Neuronal stem cell (in vitro differentiated cells): ENCODE data around the gene GPER1.
"Not testable (repeated sequence)": the region's sequence is repeated elsewhere in the genome, so short reads cannot be mapped to it uniquely, and the experiment has no call there.

Experiments used
- DNase-seq: peaks from one replicate; pipeline ENCODE4 v3.0.0-alpha.2; 2013; ENCODE audit warnings: low spot score
- H2AFZ ChIP-seq: one replicate; pipeline ENCODE4 v1.6.1; 2013; ENCODE audit warnings: mild to moderate bottlenecking, low read length, inconsistent platforms
- H2AK5ac ChIP-seq: 2 replicates; pipeline ENCODE4 v1.6.1; 2013; ENCODE audit warnings: low read depth, mild to moderate bottlenecking, inconsistent platforms, low read length, moderate library complexity, mixed read lengths
- H2BK120ac ChIP-seq: 2 replicates; pipeline ENCODE4 v1.6.1; 2013; ENCODE audit warnings: low read depth, mild to moderate bottlenecking, inconsistent platforms, low read length, moderate library complexity, mixed read lengths
- H2BK12ac ChIP-seq: one replicate; pipeline ENCODE4 v1.6.1; 2013; ENCODE audit warnings: low read length, inconsistent platforms
- H2BK15ac ChIP-seq: 2 replicates; pipeline ENCODE4 v1.6.1; 2013; ENCODE audit warnings: mild to moderate bottlenecking, low read length, inconsistent platforms, mixed read lengths
- H2BK5ac ChIP-seq: one replicate; pipeline ENCODE4 v1.6.1; 2013; ENCODE audit warnings: inconsistent platforms, mild to moderate bottlenecking, low read length, moderate library complexity
- H3K14ac ChIP-seq: one replicate; pipeline ENCODE4 v1.6.1; 2013; ENCODE audit warnings: low read length, inconsistent platforms
- H3K18ac ChIP-seq: 2 replicates; pipeline ENCODE4 v1.6.1; 2013; ENCODE audit warnings: low read length, inconsistent platforms
- H3K23ac ChIP-seq: 2 replicates; pipeline ENCODE4 v1.6.1; 2013; ENCODE audit warnings: low read depth, mild to moderate bottlenecking, mixed read lengths, low read length, inconsistent platforms; ENCODE audit not compliant: poor library complexity
- H3K27ac ChIP-seq: replicated peaks from 3 replicates; pipeline ENCODE4 v1.5.1; 2013; ENCODE audit warnings: low read length, inconsistent platforms
- H3K27me3 ChIP-seq, 3 experiments: 2 replicates each; pipeline ENCODE4 v1.6.1; 2013; ENCODE audit warnings: low read length in 3 of 3, mild to moderate bottlenecking in 2 of 3, inconsistent platforms in 1 of 3, low read depth in 1 of 3, mixed read lengths in 1 of 3, moderate library complexity in 1 of 3; ENCODE audit not compliant: control insufficient read depth in 3 of 3, insufficient read depth in 3 of 3
- H3K36me3 ChIP-seq, 2 donors: replicated peaks in 1 of 2; 2 replicates each; pipeline ENCODE4 v1.6.1; 2013; ENCODE audit warnings: low read length in 2 of 2; ENCODE audit not compliant: control insufficient read depth in 2 of 2, insufficient read depth in 2 of 2
- H3K4ac ChIP-seq: 2 replicates; pipeline ENCODE4 v1.6.1; 2013; ENCODE audit warnings: inconsistent platforms, mild to moderate bottlenecking, low read length, moderate library complexity
- H3K4me1 ChIP-seq, 2 donors: 1 replicate in 1 of 2; 2 replicates in 1 of 2; pipeline ENCODE4 v1.6.1; 2013; ENCODE audit warnings: low read length in 2 of 2, low read depth in 1 of 2; ENCODE audit not compliant: control insufficient read depth in 2 of 2, insufficient read depth in 1 of 2
- H3K4me2 ChIP-seq: one replicate; pipeline ENCODE4 v1.6.1; 2013; ENCODE audit warnings: mild to moderate bottlenecking, low read length, inconsistent platforms; ENCODE audit not compliant: insufficient read depth, poor library complexity, severe bottlenecking
- H3K4me3 ChIP-seq, 2 donors: 2 replicates each; pipeline ENCODE4 v1.5.1; 2013; ENCODE audit warnings: low read length in 2 of 2, mild to moderate bottlenecking in 2 of 2, inconsistent platforms in 1 of 2, moderate library complexity in 1 of 2
- H3K79me1 ChIP-seq: one replicate; pipeline ENCODE4 v1.6.1; 2013; ENCODE audit warnings: low read depth, mild to moderate bottlenecking, inconsistent platforms, low read length, moderate library complexity
- H3K9ac ChIP-seq: one replicate; pipeline ENCODE4 v1.6.1; 2013; ENCODE audit warnings: mild to moderate bottlenecking, low read depth, low read length, inconsistent platforms; ENCODE audit not compliant: poor library complexity
- H3K9me3 ChIP-seq, 2 donors: replicated peaks in 1 of 2; 2 replicates each; pipeline versions ENCODE3 to v1.6.1; 2013; ENCODE audit warnings: low read length in 2 of 2, mild to moderate bottlenecking in 2 of 2, inconsistent platforms in 1 of 2, low read depth in 1 of 2, mixed read lengths in 1 of 2, moderate library complexity in 1 of 2; ENCODE audit not compliant: control insufficient read depth in 2 of 2, insufficient read depth in 1 of 2
- H4K8ac ChIP-seq: one replicate; pipeline ENCODE4 v1.6.1; 2013; ENCODE audit warnings: low read depth, mild to moderate bottlenecking, inconsistent platforms, low read length, moderate library complexity
- H4K91ac ChIP-seq: one replicate; pipeline ENCODE4 v1.6.1; 2013; ENCODE audit warnings: low read length, low read depth, mild to moderate bottlenecking, inconsistent platforms; ENCODE audit not compliant: poor library complexity
- WGBS, 2 donors: extraction: QIAGEN DNeasy Blood & Tissue Kit; methylation state at CpG; one replicate each; pipeline ENCODE4 v1.1.7; 2013; ENCODE audit warnings: missing lambda C conversion rate in 2 of 2, mixed read lengths in 1 of 2; ENCODE audit not compliant: insufficient read length in 2 of 2, insufficient replicate concordance in 1 of 2; ENCODE audit errors: extremely low coverage in 2 of 2; 5-methylcytosine and 5-hydroxymethylcytosine counted together

GPER1 gene

DNA sequence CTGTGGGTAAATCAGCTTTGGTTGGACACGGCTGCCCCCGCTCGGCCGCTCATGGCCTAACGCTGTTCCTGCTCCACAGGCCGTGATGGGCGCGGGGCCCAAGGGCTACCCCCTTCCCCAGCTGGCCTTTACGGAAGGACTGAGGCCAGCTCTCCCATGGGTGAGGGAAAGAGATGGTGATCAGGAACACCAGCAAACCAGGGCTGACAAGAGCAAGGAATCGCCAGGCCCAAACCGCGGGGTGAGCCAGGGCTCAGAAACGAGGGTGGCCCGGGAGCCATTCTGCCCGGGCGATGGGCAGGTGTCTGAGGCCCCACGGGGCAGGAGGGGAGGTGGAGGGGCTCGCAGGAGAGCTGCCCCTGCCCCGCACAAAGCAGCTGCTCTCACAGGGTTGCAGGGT is 26.6 kb downstream of the GPER1 start:
- no peaks in the 10 kb centered on the region for H3K9me3 ChIP-seq
- H2AFZ ChIP-seq: no peak overlapping the region
- no peak overlapping the region for H2BK120ac ChIP-seq
- H3K4me1 ChIP-seq: no peaks in the 10 kb centered on the region
- H4K8ac ChIP-seq: no peak overlapping the region
- no peak overlapping the region for H3K14ac ChIP-seq
- no peak overlapping the region for H3K4ac ChIP-seq
- no peak overlapping the region for H2BK15ac ChIP-seq
- WGBS, 2 donors: no CpG with 5 or more reads among the region's 19 CpGs
- H3K27me3 ChIP-seq: no peaks in the 10 kb centered on the region
- H3K36me3 ChIP-seq: peaks cover 8 to 13% of the 10 kb centered on the region in 2 donors
- no peak overlapping the region for H3K4me2 ChIP-seq
- peak overlapping the region; percentile 44 for H2BK5ac ChIP-seq
- H3K9ac ChIP-seq: no peak overlapping the region
- peaks cover 18% of the 10 kb centered on the region for H3K79me1 ChIP-seq
- no peak overlapping the region for H2BK12ac ChIP-seq
- DNase-seq: no peak
- no peak overlapping the region for H3K4me3 ChIP-seq
- no peak overlapping the region for H3K18ac ChIP-seq
- no peak overlapping the region for H3K27ac ChIP-seq
- H4K91ac ChIP-seq: no peak overlapping the region
- no peak overlapping the region for H2AK5ac ChIP-seq
- no peak overlapping the region for H3K23ac ChIP-seq

DNA sequence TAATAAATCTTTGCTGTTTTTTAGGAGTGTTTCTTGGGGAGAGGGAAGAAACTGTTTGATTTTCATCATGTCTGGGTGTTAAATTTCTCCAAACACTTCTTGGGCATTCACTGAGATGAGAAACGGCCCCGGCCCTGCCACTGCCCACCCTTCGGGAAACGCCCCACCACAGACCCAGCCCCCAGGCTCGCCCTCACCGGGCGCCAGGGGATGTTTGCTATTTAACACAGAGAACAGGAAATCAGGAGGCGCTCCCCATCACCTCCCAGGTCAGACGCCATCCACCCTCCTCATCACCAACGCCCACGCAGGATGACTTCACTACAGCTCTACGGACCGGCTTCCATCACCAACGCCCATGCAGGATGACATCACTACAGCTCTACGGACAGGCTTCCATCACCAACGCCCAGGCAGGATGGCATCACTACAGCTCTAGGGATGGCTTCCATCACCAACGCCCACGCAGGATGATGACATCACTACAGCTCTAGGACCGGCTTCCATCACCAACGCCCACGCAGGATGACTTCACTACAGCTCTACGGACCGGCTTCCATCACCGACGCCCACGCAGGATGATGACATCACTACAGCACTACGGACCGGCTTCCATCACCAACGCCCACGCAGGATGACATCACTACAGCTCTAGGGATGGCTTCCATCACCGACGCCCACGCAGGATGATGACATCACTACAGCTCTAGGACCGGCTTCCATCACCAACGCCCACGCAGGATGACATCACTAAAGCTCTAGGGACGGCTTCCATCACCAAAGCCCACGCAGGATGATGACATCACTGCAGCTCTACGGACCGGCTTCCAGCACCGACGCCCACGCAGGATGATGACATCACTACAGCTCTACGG is 27.5 kb downstream of the GPER1 start:
- not testable (repeated sequence) for H3K9ac ChIP-seq, H3K4me1 ChIP-seq, H4K91ac ChIP-seq, H3K23ac ChIP-seq, H2AK5ac ChIP-seq, H2BK12ac ChIP-seq, H3K9me3 ChIP-seq, H4K8ac ChIP-seq, H2AFZ ChIP-seq, H3K14ac ChIP-seq, H2BK5ac ChIP-seq, H2BK15ac ChIP-seq, H3K27me3 ChIP-seq, DNase-seq, H3K4me2 ChIP-seq, H3K18ac ChIP-seq, H3K4ac ChIP-seq, H3K27ac ChIP-seq, H2BK120ac ChIP-seq
- peaks cover 15% of the 10 kb centered on the region for H3K79me1 ChIP-seq
- H3K4me3 ChIP-seq: peak overlapping the region in 1 of 2 donors; percentile 22
- no CpG with 5 or more reads among the region's 44 CpGs for WGBS, 2 donors
- H3K36me3 ChIP-seq: peaks cover 8 to 13% of the 10 kb centered on the region in 2 donors

DNA sequence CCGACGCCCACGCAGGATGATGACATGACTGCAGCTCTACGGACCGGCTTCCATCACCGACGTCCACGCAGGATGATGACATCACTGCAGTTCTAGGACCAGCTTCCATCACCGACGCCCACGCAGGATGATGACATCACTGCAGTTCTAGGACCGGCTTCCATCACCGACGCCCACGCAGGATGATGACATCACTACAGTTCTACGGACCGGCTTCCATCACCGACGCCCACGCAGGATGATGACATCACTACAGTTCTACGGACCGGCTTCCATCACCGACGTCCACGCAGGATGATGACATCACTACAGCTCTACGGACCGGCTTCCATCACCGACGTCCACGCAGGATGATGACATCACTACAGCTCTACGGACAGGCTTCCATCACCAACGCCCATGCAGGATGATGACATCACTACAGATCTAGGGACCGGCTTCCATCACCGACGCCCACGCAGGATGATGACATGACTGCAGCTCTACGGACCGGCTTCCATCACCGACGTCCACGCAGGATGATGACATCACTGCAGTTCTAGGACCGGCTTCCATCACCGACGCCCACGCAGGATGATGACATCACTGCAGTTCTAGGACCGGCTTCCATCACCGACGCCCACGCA is 28.6 kb downstream of the GPER1 start:
- H2AK5ac ChIP-seq, H2BK12ac ChIP-seq, H2BK15ac ChIP-seq, H3K9me3 ChIP-seq, H3K4me3 ChIP-seq, DNase-seq, H3K9ac ChIP-seq, H2BK120ac ChIP-seq, H3K14ac ChIP-seq, H2BK5ac ChIP-seq, H2AFZ ChIP-seq, H3K4me1 ChIP-seq, H3K27ac ChIP-seq, H3K23ac ChIP-seq, H3K27me3 ChIP-seq, H3K4me2 ChIP-seq, H3K18ac ChIP-seq, H4K8ac ChIP-seq, H3K4ac ChIP-seq, H4K91ac ChIP-seq: not testable (repeated sequence)
- H3K79me1 ChIP-seq: peaks cover 15% of the 10 kb centered on the region
- no CpG with 5 or more reads among the region's 49 CpGs for WGBS, 2 donors
- H3K36me3 ChIP-seq: peaks cover 8 to 15% of the 10 kb centered on the region in 2 donors

DNA sequence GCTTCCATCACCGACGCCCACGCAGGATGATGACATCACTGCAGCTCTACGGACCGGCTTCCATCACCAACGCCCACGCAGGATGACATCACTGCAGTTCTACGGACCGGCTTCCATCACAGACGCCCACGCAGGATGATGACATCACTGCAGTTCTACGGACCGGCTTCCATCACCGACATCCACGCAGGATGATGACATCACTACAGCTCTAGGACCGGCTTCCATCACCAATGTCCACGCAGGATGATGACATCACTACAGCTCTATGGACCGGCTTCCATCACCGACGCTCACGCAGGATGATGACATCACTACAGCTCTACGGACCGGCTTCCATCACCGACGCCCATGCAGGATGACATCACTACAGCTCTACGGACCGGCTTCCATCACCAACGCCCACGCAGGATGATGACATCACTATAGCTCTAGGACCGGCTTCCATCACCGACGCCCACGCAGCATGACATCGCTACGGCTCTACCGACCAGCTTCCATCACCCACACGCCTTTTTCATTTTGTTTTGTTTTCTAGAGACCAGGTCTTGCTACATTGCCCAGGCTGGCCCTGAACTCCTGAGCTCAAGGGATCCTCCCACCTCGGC is 29.5 kb downstream of the GPER1 start:
- Histone ChIP-seq H2BK120ac (no peak overlapping the region), H3K4me1 (peaks cover 0 to 4% of the 10 kb centered on the region in 2 donors), H4K91ac (no peak overlapping the region), H3K79me1 (peaks cover 23% of the 10 kb centered on the region), H2BK15ac (no peak overlapping the region), H2BK5ac (no peak overlapping the region), H3K23ac (no peak overlapping the region), H2AFZ (no peak overlapping the region), H3K36me3 (peaks cover 8 to 15% of the 10 kb centered on the region in 2 donors), H3K4me2 (no peak overlapping the region), H3K4ac (no peak overlapping the region), H3K9ac (no peak overlapping the region), H3K4me3 (no peak overlapping the region), H3K14ac (peak overlapping the region; percentile 56), H2AK5ac (no peak overlapping the region), H2BK12ac (no peak overlapping the region), H3K27me3 (no peaks in the 10 kb centered on the region), H3K9me3 (no peaks in the 10 kb centered on the region), H3K27ac (no peak overlapping the region), H3K18ac (no peak overlapping the region), H4K8ac (no peak overlapping the region)
- DNase-seq: no peak
- no CpG with 5 or more reads among the region's 38 CpGs for WGBS, 2 donors
